Measurements from ENCODE around the gene DPY19L3. TPM values are rescaled to one million over a fixed set of nuclear protein-coding genes. Genes with fewer than 3 reads are reported as not detected.

The DPY19L3 gene, protein sequence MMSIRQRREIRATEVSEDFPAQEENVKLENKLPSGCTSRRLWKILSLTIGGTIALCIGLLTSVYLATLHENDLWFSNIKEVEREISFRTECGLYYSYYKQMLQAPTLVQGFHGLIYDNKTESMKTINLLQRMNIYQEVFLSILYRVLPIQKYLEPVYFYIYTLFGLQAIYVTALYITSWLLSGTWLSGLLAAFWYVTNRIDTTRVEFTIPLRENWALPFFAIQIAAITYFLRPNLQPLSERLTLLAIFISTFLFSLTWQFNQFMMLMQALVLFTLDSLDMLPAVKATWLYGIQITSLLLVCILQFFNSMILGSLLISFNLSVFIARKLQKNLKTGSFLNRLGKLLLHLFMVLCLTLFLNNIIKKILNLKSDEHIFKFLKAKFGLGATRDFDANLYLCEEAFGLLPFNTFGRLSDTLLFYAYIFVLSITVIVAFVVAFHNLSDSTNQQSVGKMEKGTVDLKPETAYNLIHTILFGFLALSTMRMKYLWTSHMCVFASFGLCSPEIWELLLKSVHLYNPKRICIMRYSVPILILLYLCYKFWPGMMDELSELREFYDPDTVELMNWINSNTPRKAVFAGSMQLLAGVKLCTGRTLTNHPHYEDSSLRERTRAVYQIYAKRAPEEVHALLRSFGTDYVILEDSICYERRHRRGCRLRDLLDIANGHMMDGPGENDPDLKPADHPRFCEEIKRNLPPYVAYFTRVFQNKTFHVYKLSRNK
- total RNA-seq = 10 to 100 TPM in 1 of 2 donors, 1 to 10 TPM in 1; 3.7 to 14.6 TPM

- Histone ChIP-seq H3K4me1 (peaks cover 0 to 22% of the 10 kb centered on the region in 2 donors), H3K36me3 (peaks cover 5% of the 10 kb centered on the region), H3K27ac (peak within 1 kb of the TSS; percentile 96 to 100), H3K9me3 (no peaks in the 10 kb centered on the region), H3K4me3 (peak within 1 kb of the TSS; percentile 86 to 99), H3K27me3 (no peaks in the 10 kb centered on the region)
- DNase-seq (ENCODE audit: low spot score) = peak; percentile 96
- TF ChIP-seq CTCF (IDR thresholded peaks at IDR 0.05) = no peak
Observed at GRCh38 chr19:32405431-32406160, at the start of gene DPY19L3. DPY19L3 (plus strand) TSS chr19:32405770; CDS start chr19:32408254, 2,484 bp downstream.

DNA sequence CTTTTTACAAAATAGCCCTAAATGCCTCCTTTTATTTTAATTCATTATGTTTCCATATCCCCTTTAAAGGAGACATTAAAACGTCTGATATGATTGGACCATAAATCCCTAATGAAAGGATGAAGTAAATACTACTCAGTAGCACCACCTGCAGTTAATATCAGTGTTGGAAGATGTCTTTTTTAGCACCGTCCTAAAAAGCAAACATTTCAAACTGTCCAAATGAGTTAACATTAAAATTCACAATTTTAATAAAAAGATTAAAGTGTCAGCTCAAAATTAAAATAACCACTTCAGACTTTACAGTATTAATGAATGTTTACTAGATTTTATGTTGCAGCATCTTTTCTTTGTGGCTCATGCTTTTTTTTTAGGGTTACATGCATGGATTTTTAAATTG, 47.9 kb upstream of the DPY19L3 start:
- Histone ChIP-seq H3K27me3 (no peaks in the 10 kb centered on the region), H3K36me3 (peaks cover 98% of the 10 kb centered on the region), H3K4me3 (no peak overlapping the region), H3K27ac (no peak overlapping the region), H3K9me3 (no peaks in the 10 kb centered on the region), H3K4me1 (no peaks in the 10 kb centered on the region)
- no peak for DNase-seq (ENCODE audit: low spot score)
- peak in 1 of 2 donors; percentile 30 for TF ChIP-seq CTCF (IDR thresholded peaks at IDR 0.05)

DNA sequence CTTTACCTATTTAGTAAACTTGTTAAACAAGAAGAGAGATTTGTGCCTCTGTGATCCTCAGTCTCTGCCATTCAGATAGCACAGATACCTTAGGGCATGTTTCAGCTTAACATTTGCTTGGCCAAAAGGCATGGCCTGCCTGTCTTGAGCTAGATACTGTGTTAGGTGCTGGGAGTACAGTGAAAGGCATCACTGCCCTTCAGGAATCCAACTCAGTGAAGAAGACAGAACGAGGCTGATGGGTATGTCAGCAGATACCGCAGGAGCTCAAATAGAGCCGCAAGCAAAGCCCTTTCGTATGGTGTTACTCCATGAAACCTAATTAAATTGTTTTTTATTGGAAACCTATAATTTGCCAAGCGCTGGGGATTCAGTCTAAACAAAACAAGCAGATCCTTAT, 47.2 kb upstream of the DPY19L3 start:
- no peak overlapping the region for H3K4me3 ChIP-seq
- TF ChIP-seq CTCF (IDR thresholded peaks at IDR 0.05) = no peak
- DNase-seq (ENCODE audit: low spot score) = no peak
- peaks cover 96% of the 10 kb centered on the region for H3K36me3 ChIP-seq
- no peaks in the 10 kb centered on the region for H3K9me3 ChIP-seq
- H3K27ac ChIP-seq = no peak overlapping the region
- no peaks in the 10 kb centered on the region for H3K27me3 ChIP-seq
- no peaks in the 10 kb centered on the region for H3K4me1 ChIP-seq

DNA sequence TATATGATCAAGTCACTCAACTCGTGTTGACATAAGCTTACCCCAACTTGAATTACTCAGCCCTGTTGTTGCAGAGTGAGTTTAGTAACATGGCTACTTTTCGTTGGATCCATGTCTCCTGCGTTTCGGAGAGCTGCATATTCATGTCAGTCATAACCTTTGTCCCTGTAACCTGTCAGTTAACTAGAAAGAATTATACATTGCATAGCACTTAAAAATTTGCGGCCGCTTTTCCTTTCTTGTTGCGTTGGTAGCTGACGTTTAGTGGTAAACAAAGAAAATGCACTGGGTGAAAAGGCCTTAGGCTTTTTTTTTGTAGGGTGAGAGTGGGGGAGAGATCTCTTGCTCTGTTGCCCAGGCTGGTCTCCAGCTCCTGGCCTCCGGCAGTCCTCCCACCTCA, 46.0 kb upstream of the DPY19L3 start:
- no peaks in the 10 kb centered on the region for H3K27me3 ChIP-seq
- no peak overlapping the region for H3K4me3 ChIP-seq
- no peak for TF ChIP-seq CTCF (IDR thresholded peaks at IDR 0.05)
- no peak for DNase-seq (ENCODE audit: low spot score)
- H3K27ac ChIP-seq = no peak overlapping the region
- peaks cover 83% of the 10 kb centered on the region for H3K36me3 ChIP-seq
- H3K9me3 ChIP-seq = no peaks in the 10 kb centered on the region
- H3K4me1 ChIP-seq = peaks cover 0 to 9% of the 10 kb centered on the region in 2 donors

GRCh38 chr19:32361574-32362317, 43.8 kb upstream of the DPY19L3 start:
- Histone ChIP-seq H3K27ac (no peak overlapping the region), H3K4me3 (no peak overlapping the region), H3K9me3 (no peaks in the 10 kb centered on the region), H3K4me1 (peaks cover 0 to 9% of the 10 kb centered on the region in 2 donors), H3K36me3 (peaks cover 63% of the 10 kb centered on the region), H3K27me3 (no peaks in the 10 kb centered on the region)
- DNase-seq (ENCODE audit: low spot score) = no peak
- no peak for TF ChIP-seq CTCF (IDR thresholded peaks at IDR 0.05)

Data from right atrium auricular region (tissue), 2 donors.